Choroid plexus epithelial cell (primary cell): ENCODE data around the gene ALDH16A1.

Experiments used
- DNase-seq: peaks from one replicate; pipeline ENCODE4 v3.0.0-alpha.2; 2010; ENCODE audit warnings: low read depth
- H3K4me3 ChIP-seq: 2 replicates; pipeline ENCODE4 v1.5.1; 2011; ENCODE audit warnings: low read depth, mild to moderate bottlenecking, control low read depth, low read length, moderate library complexity
- CTCF ChIP-seq: conservative IDR thresholded peaks from 2 replicates; pipeline ENCODE4 v1.5.1; 2011; ENCODE audit warnings: low read depth, mild to moderate bottlenecking, control low read depth, inconsistent platforms, low read length, moderate library complexity

The ALDH16A1 gene

GRCh38 chr19:49497789-49498103 is 44.7 kb downstream of the ALDH16A1 start:
- peak overlapping the region; percentile 90 for H3K4me3 ChIP-seq
- no peak for TF ChIP-seq CTCF
- DNase-seq = no peak

GRCh38 chr19:49498475-49498874 is 45.5 kb downstream of the ALDH16A1 start:
- DNase-seq = no peak
- H3K4me3 ChIP-seq = no peak overlapping the region

GRCh38 chr19:49499030-49499670 is 46.1 kb downstream of the ALDH16A1 start:
- no peak for DNase-seq
- no peak for TF ChIP-seq CTCF
- no peak overlapping the region for H3K4me3 ChIP-seq

More at GRCh38 chr19:49498475-49498874, 45.5 kb downstream of the ALDH16A1 start:
- no peak for TF ChIP-seq CTCF

- DNase-seq = peak; percentile 88
- H3K4me3 ChIP-seq = no peak overlapping the region
- peak; percentile 73 for TF ChIP-seq CTCF
Measured at GRCh38 chr19:49502866-49503581, 50.0 kb downstream of the ALDH16A1 start.

- TF ChIP-seq CTCF = no peak
- H3K4me3 ChIP-seq = no peak overlapping the region
Measured at GRCh38 chr19:49503582-49503962, 50.5 kb downstream of the ALDH16A1 start.

GRCh38 chr19:49506575-49507105 is 53.6 kb downstream of the ALDH16A1 start:
- peak; percentile 59 for DNase-seq
- H3K4me3 ChIP-seq = no peak overlapping the region
- peak; percentile 83 for TF ChIP-seq CTCF

More at GRCh38 chr19:49503582-49503962, 50.5 kb downstream of the ALDH16A1 start:
- no peak for DNase-seq
